ENCODE data around the gene MCTP2. TPM values are rescaled to one million over a fixed set of nuclear protein-coding genes. Genes with fewer than 3 reads are reported as not detected.

MCTP2 gene
- total and polyA plus RNA-seq, 2 of the 13 experiments (the other 11 are each of a cell fraction or from before 2014, with no cell fraction given): 5.1 to 8.6 TPM

DNA sequence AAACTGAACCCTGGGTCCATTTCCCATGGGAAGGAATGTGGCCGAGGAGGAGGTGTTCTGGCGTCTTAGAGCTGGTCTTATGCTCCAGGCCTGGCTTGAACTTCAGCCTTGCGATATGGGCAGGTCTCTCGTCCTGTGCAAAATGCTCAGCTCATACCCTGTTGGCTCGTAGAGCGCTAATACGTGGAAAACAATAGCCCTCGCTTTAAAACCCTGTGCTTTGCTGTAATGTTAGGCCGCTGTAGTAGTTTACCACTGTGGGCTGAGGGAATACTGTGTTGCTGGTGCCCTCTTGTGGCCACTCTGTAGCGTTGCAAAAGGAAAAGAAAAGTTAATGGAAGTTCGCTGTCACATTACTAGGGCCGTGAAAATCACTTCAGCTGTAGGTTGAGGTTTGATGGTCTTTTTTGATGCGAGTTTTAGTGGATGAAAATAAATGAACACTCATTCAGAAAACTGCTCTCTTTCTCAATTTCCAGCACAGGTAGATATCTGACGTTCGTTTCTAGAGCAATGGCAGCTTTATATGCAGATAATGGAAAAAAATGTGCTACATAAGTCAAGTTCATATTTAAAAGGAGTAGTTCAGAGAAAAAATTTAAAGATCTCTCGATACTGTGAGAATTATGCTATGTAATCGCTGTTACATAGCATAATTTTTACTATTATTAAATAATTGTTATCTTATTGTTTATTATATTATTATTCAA lies 92.9 kb downstream of the MCTP2 start (continued):
- TF ChIP-seq, protein P1, sequence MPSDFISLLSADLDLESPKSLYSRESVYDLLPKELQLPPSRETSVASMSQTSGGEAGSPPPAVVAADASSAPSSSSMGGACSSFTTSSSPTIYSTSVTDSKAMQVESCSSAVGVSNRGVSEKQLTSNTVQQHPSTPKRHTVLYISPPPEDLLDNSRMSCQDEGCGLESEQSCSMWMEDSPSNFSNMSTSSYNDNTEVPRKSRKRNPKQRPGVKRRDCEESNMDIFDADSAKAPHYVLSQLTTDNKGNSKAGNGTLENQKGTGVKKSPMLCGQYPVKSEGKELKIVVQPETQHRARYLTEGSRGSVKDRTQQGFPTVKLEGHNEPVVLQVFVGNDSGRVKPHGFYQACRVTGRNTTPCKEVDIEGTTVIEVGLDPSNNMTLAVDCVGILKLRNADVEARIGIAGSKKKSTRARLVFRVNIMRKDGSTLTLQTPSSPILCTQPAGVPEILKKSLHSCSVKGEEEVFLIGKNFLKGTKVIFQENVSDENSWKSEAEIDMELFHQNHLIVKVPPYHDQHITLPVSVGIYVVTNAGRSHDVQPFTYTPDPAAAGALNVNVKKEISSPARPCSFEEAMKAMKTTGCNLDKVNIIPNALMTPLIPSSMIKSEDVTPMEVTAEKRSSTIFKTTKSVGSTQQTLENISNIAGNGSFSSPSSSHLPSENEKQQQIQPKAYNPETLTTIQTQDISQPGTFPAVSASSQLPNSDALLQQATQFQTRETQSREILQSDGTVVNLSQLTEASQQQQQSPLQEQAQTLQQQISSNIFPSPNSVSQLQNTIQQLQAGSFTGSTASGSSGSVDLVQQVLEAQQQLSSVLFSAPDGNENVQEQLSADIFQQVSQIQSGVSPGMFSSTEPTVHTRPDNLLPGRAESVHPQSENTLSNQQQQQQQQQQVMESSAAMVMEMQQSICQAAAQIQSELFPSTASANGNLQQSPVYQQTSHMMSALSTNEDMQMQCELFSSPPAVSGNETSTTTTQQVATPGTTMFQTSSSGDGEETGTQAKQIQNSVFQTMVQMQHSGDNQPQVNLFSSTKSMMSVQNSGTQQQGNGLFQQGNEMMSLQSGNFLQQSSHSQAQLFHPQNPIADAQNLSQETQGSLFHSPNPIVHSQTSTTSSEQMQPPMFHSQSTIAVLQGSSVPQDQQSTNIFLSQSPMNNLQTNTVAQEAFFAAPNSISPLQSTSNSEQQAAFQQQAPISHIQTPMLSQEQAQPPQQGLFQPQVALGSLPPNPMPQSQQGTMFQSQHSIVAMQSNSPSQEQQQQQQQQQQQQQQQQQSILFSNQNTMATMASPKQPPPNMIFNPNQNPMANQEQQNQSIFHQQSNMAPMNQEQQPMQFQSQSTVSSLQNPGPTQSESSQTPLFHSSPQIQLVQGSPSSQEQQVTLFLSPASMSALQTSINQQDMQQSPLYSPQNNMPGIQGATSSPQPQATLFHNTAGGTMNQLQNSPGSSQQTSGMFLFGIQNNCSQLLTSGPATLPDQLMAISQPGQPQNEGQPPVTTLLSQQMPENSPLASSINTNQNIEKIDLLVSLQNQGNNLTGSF (CRISPR knock-in tag; IDR thresholded peaks at IDR 0.05): no peak
- TF ChIP-seq, protein P2, sequence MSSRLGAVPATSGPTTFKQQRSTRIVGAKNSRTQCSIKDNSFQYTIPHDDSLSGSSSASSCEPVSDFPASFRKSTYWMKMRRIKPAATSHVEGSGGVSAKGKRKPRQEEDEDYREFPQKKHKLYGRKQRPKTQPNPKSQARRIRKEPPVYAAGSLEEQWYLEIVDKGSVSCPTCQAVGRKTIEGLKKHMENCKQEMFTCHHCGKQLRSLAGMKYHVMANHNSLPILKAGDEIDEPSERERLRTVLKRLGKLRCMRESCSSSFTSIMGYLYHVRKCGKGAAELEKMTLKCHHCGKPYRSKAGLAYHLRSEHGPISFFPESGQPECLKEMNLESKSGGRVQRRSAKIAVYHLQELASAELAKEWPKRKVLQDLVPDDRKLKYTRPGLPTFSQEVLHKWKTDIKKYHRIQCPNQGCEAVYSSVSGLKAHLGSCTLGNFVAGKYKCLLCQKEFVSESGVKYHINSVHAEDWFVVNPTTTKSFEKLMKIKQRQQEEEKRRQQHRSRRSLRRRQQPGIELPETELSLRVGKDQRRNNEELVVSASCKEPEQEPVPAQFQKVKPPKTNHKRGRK (CRISPR knock-in tag; IDR thresholded peaks at IDR 0.05): no peak
- TF ChIP-seq KMT2B (CRISPR knock-in tag; IDR thresholded peaks at IDR 0.05): no peak
- TF ChIP-seq HOXA5 (CRISPR knock-in tag; IDR thresholded peaks at IDR 0.05): 0 out of 2 replicates have a peak, but pooled peaks have one; percentile 34
- no peak for TF ChIP-seq MTA1 (CRISPR knock-in tag; IDR thresholded peaks at IDR 0.05; ENCODE audit: borderline replicate concordance)
- TF ChIP-seq SALL2 (CRISPR knock-in tag; IDR thresholded peaks at IDR 0.05): no peak
- TF ChIP-seq FOXC1 (CRISPR knock-in tag; IDR thresholded peaks at IDR 0.05; ENCODE audit: borderline replicate concordance): no peak
- TF ChIP-seq FOXO1 (CRISPR knock-in tag; IDR thresholded peaks at IDR 0.05): peak; percentile 38; the same call in 1 of the 2 replicates
- TF ChIP-seq MIER2 (CRISPR knock-in tag; IDR thresholded peaks at IDR 0.05): 0 out of 2 replicates have a peak, but pooled peaks have one; percentile 22
- peak; percentile 44; the same call in 1 of the 2 replicates for TF ChIP-seq SMAD3 (CRISPR knock-in tag; IDR thresholded peaks at IDR 0.05)
- TF ChIP-seq, protein P3, sequence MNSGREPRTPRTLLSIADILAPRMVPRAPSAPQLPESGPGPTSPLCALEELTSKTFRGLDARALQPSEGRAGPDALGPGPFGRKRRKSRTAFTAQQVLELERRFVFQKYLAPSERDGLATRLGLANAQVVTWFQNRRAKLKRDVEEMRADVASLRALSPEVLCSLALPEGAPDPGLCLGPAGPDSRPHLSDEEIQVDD (CRISPR knock-in tag; IDR thresholded peaks at IDR 0.05; ENCODE audit: borderline replicate concordance): no peak
- no peak for TF ChIP-seq SATB2 (CRISPR knock-in tag; IDR thresholded peaks at IDR 0.05)
- no peak for TF ChIP-seq NR2C2 (CRISPR knock-in tag; IDR thresholded peaks at IDR 0.05; ENCODE audit: borderline replicate concordance)
- TF ChIP-seq, protein P4, sequence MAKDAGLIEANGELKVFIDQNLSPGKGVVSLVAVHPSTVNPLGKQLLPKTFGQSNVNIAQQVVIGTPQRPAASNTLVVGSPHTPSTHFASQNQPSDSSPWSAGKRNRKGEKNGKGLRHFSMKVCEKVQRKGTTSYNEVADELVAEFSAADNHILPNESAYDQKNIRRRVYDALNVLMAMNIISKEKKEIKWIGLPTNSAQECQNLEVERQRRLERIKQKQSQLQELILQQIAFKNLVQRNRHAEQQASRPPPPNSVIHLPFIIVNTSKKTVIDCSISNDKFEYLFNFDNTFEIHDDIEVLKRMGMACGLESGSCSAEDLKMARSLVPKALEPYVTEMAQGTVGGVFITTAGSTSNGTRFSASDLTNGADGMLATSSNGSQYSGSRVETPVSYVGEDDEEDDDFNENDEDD (CRISPR knock-in tag; IDR thresholded peaks at IDR 0.05; ENCODE audit: borderline replicate concordance): no peak
- TF ChIP-seq, protein P5, sequence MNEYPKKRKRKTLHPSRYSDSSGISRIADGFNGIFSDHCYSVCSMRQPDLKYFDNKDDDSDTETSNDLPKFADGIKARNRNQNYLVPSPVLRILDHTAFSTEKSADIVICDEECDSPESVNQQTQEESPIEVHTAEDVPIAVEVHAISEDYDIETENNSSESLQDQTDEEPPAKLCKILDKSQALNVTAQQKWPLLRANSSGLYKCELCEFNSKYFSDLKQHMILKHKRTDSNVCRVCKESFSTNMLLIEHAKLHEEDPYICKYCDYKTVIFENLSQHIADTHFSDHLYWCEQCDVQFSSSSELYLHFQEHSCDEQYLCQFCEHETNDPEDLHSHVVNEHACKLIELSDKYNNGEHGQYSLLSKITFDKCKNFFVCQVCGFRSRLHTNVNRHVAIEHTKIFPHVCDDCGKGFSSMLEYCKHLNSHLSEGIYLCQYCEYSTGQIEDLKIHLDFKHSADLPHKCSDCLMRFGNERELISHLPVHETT (CRISPR knock-in tag; conservative IDR thresholded peaks at IDR 0.05): no peak
- TF ChIP-seq HOXA9 (CRISPR knock-in tag; IDR thresholded peaks at IDR 0.05; ENCODE audit: borderline replicate concordance): no peak
- TF ChIP-seq, protein P6, sequence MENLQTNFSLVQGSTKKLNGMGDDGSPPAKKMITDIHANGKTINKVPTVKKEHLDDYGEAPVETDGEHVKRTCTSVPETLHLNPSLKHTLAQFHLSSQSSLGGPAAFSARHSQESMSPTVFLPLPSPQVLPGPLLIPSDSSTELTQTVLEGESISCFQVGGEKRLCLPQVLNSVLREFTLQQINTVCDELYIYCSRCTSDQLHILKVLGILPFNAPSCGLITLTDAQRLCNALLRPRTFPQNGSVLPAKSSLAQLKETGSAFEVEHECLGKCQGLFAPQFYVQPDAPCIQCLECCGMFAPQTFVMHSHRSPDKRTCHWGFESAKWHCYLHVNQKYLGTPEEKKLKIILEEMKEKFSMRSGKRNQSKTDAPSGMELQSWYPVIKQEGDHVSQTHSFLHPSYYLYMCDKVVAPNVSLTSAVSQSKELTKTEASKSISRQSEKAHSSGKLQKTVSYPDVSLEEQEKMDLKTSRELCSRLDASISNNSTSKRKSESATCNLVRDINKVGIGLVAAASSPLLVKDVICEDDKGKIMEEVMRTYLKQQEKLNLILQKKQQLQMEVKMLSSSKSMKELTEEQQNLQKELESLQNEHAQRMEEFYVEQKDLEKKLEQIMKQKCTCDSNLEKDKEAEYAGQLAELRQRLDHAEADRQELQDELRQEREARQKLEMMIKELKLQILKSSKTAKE (CRISPR knock-in tag; IDR thresholded peaks at IDR 0.05; ENCODE audit: borderline replicate concordance): no peak

Measured in HepG2 (cell line).